ENCODE results near the gene SKOR2. TPM values are rescaled to one million over a fixed set of nuclear protein-coding genes. Genes with fewer than 3 reads are reported as not detected.
"Not testable (repeated sequence)": the region's sequence is repeated elsewhere in the genome, so short reads cannot be mapped to it uniquely, and the experiment has no call there.

SKOR2 gene
- polyA plus RNA-seq, 5 donors: 0.06 TPM; not detected in 4

- DNase-seq: no peak
Measured at GRCh38 chr18:47203626-47204464, 47.6 kb downstream of the SKOR2 start.

GRCh38 chr18:47195961-47196360 is 55.5 kb downstream of the SKOR2 start:
- not testable (repeated sequence) for DNase-seq

- DNase-seq: no peak
Measured at GRCh38 chr18:47191961-47192360, 59.5 kb downstream of the SKOR2 start.

GRCh38 chr18:47187721-47188120 is 63.7 kb downstream of the SKOR2 start:
- no peak for DNase-seq

- no peak for DNase-seq
Measured at GRCh38 chr18:47184419-47185050, 66.9 kb downstream of the SKOR2 start.

- not testable (repeated sequence) for DNase-seq
Measured at GRCh38 chr18:47182156-47182555, 69.3 kb downstream of the SKOR2 start.

GRCh38 chr18:47180765-47181164 is 70.7 kb downstream of the SKOR2 start:
- DNase-seq: no peak

- no peak for DNase-seq
Measured at GRCh38 chr18:47179520-47179919, 71.9 kb downstream of the SKOR2 start.

- peak; percentile 82 to 83 for DNase-seq
Measured at GRCh38 chr18:47175898-47176575, 75.4 kb downstream of the SKOR2 start, which contains the start of gene IER3IP1. IER3IP1 (minus strand) TSS chr18:47176364; CDS start chr18:47176277, 87 bp downstream.

GRCh38 chr18:47175283-47175897 is 76.1 kb downstream of the SKOR2 start:
- DNase-seq: no peak

- no peak for DNase-seq
Measured at GRCh38 chr18:47174545-47175116, 76.8 kb downstream of the SKOR2 start.

- DNase-seq: no peak
Measured at GRCh38 chr18:47172476-47172875, 79.0 kb downstream of the SKOR2 start.

- no peak for DNase-seq
Measured at GRCh38 chr18:47168913-47169312, 82.5 kb downstream of the SKOR2 start.

GRCh38 chr18:47168509-47168908 is 83.0 kb downstream of the SKOR2 start:
- no peak for DNase-seq

- no peak for DNase-seq
Measured at GRCh38 chr18:47166294-47166693, 85.2 kb downstream of the SKOR2 start.

GRCh38 chr18:47163241-47163640 is 88.2 kb downstream of the SKOR2 start:
- no peak for DNase-seq

- no peak for DNase-seq
Measured at GRCh38 chr18:47160256-47160655, 91.2 kb downstream of the SKOR2 start.

GRCh38 chr18:47158404-47158803 is 93.1 kb downstream of the SKOR2 start:
- not testable (repeated sequence) for DNase-seq
